LNCAP (cell line): ENCODE data around the gene TUBG2.

Experiments used
- TF ChIP-seq, protein P1 (sequence below): fragments of 450-650 bp; IDR thresholded peaks from 2 replicates; pipeline ENCODE4 v1.5.1; 2017; ENCODE audit warnings: mild to moderate bottlenecking

TUBG2 gene

DNA sequence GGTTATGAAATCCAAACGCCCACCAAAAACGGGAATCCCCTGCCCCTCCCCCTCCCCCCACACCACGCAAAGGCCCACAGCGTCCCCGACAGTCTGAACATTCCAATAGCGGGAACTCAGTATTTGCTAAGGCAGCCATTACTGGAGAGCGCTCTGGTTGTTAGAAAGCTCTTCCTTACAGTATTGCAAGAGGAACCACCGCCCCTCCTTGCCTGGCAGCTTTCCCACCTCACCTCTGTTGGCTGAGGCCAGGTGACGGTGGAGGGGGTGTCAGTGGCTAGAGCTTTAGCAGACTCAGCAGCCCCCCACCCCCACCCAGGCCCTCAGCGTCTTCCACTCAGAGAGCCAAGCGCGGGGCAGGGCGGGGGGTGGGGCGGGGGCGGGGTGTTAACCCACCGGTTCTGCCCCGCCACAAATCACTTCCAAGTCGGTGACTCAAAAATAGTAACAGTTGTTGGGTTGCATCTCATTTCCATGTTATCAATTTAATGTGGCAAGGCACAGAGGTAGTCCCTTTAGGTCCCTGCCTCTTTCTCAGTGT lies 19.9 kb downstream of the TUBG2 start:
- TF ChIP-seq, protein P1, sequence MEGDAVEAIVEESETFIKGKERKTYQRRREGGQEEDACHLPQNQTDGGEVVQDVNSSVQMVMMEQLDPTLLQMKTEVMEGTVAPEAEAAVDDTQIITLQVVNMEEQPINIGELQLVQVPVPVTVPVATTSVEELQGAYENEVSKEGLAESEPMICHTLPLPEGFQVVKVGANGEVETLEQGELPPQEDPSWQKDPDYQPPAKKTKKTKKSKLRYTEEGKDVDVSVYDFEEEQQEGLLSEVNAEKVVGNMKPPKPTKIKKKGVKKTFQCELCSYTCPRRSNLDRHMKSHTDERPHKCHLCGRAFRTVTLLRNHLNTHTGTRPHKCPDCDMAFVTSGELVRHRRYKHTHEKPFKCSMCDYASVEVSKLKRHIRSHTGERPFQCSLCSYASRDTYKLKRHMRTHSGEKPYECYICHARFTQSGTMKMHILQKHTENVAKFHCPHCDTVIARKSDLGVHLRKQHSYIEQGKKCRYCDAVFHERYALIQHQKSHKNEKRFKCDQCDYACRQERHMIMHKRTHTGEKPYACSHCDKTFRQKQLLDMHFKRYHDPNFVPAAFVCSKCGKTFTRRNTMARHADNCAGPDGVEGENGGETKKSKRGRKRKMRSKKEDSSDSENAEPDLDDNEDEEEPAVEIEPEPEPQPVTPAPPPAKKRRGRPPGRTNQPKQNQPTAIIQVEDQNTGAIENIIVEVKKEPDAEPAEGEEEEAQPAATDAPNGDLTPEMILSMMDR, result no peak

DNA sequence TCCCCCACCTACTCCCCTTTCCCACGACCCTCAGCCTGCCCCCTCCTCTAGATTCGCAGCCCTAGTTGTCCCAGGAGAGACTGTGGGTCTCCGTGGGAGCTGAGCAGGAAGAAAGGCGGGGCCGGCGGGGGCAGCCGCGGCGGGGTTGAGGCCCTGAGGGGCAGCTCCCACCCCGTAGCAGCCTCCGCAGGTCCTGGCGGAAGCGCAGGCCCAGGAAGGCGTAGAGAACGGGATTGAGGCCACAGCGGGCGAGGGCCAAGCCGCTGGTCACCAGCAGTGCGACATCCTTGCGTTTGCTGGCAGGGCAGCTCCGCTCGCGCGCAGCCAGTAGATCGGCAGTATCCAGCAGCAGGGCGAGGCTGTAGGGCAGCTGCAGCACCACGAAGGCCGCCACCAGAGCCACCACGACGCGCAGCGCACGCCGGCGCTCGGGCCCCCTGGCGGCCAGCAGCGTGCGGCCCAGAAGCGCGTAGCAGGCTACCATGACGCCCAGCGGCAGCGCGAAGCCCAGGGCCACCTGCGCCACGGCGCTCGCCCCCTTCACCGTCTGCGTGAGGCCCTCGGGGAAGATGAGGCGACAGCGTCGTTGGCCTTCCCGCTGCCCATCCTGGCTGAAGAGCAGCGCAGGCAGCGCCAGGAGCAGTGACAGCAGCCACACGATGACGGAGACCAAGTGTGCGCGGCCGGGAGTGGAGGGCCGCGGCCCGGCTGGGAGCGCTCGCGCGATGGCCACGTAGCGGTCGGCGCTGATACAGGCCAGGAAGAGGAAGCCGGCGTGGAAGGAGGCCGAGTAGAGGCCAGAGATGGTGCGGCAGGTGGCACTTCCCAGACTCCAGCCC lies 20.6 kb downstream of the TUBG2 start:
- TF ChIP-seq, protein P1, result no peak

DNA sequence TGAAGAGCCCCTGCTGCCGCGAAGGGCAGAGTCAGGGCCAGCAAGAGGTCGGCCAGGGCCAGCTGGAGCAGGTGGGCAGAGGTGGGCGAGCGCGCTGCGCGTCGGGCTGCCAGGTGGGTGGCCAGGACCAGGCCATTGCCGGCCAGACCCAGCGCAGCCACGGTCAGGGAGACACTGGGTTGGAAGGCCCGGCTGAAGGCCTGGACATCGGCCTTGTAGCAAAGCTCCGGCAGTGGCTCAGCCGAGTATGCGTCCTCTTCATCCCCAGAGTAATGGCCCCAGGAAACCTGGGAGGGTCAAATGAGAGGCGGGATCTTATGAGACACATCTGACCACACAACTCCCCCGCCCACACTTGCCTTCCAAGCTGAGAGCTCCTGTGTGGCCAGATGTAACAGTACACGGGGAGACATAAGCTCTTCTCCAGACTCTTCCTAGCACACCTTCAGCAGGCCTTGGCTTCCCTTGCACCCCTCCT lies 21.3 kb downstream of the TUBG2 start:
- TF ChIP-seq, protein P1, result no peak

- TF ChIP-seq, protein P1, result no peak
Observed at GRCh38 chr17:42681976-42682721, 23.1 kb downstream of the TUBG2 start, which contains the start of gene CNTNAP1. Gene CNTNAP1 (plus strand): TSS chr17:42682531. CDS start chr17:42682830, 299 bp downstream.

- TF ChIP-seq, protein P1, result no peak
Observed at GRCh38 chr17:42682722-42683403, 23.8 kb downstream of the TUBG2 start.

DNA sequence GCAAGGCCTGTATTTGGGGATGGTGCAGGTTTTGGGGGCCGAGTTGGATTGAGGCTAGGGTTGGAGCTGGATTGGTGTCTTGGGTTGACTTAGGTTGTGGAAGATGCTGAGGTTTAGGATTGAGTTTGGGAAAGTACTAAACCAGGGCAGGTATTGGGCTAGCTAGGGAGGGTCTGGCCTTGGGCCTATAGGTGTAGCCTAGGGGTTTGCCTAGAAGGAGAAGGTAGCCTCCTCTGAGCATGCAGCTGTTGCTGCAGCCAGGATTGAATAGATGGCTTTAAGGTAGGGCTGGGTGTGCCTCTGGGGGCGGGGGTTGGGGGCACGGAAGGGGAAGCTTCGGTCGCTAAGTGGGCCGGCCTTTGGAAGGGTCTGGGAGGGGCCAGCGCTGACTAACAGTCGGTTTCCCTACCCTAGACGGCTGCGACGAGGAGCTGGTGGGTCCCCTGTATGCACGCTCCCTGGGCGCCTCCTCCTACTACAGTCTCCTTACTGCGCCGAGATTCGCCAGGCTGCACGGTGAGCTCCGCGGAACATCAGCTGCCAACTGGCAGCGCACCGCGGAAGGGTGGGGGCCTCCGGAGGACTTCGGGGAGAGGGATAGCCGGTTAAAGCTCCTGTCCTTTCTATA lies 24.4 kb downstream of the TUBG2 start:
- TF ChIP-seq, protein P1, result no peak
